ENCODE data around the gene LAMA3. TPM values are rescaled to one million over a fixed set of nuclear protein-coding genes. Genes with fewer than 3 reads are reported as not detected.

LAMA3 gene
- total and polyA plus RNA-seq, 2 donors (not counting 3 experiments of a cell fraction or from before 2014, with no cell fraction given): 2.6 to 12.3 TPM

- BruUV-seq (replicated peaks): no TSS peak
- DNase-seq (ENCODE audit: low read depth, low spot score) (no peak), FAIRE-seq (no peak)
- peaks cover 2 to 5% of the 10 kb centered on the region in 2 experiments for H3K27me3 ChIP-seq (ENCODE audit: control insufficient read depth in 2 of 2, insufficient read depth in 2 of 2, low read length in 2 of 2)
- H4K20me1 ChIP-seq (replicated peaks; ENCODE audit: control insufficient read depth, extremely low read depth, insufficient read depth, low read length): no peaks in the 10 kb centered on the region
- no peaks in the 10 kb centered on the region for H3K9me1 ChIP-seq (replicated peaks; ENCODE audit: control insufficient read depth, extremely low read depth, insufficient read depth, low read length)
- dilution Hi-C loops (cut with MboI; ENCODE audit: extremely low pct_ligation_motif_present, low sequenced_read_pairs) (no loop called here), intact Hi-C loops (cut with micrococcal nuclease) (no loop called here)
- H3K9me3 ChIP-seq (replicated peaks; ENCODE audit: control insufficient read depth, insufficient read depth, low read length): no peaks in the 10 kb centered on the region
- H3K36me3 ChIP-seq (ENCODE audit: control insufficient read depth in 2 of 2, extremely low read depth in 1 of 2, insufficient read depth in 2 of 2, low read length in 2 of 2): no peaks in the 10 kb centered on the region
- no peak overlapping the region for H3K27ac ChIP-seq (ENCODE audit: insufficient read depth, low read depth, low read length)
- H3K79me2 ChIP-seq (ENCODE audit: control insufficient read depth, insufficient read depth, low read length): no peaks in the 10 kb centered on the region
- H3K4me3 ChIP-seq (replicated peaks in 1 of 3; ENCODE audit: insufficient read depth in 1 of 3, low read depth in 1 of 3, low read length in 3 of 3): no peak overlapping the region
- H3K4me1 ChIP-seq (ENCODE audit: control insufficient read depth, extremely low read depth, insufficient read depth, low read length): peaks cover 3% of the 10 kb centered on the region
- POLR2A ChIA-PET: no interaction called here
- no peak overlapping the region for H3K9ac ChIP-seq (replicated peaks; ENCODE audit: extremely low read depth, insufficient read depth, low read length)
- CTCF ChIA-PET: interaction anchor here (0.9 to 1.7 kb wide), 4 partner anchors 8 to 18 kb away, joined by 3 to 4 read pairs (median 4); no protein-coding TSS in a partner anchor
- H2AFZ ChIP-seq (ENCODE audit: low read depth, low read length): no peak overlapping the region
- TF ChIP-seq MAX (IDR thresholded peaks at IDR 0.05; ENCODE audit: insufficient read depth, insufficient read length) (no peak), EZH2 (IDR thresholded peaks at IDR 0.05; ENCODE audit: borderline replicate concordance, low read depth, low read length, severe bottlenecking) (no peak)
- no peak overlapping the region for H3K4me2 ChIP-seq (ENCODE audit: insufficient read depth, low read length)
These were observed 309.6 kb downstream of the LAMA3 start for GRCh38 chr18:23998820-23999219.

GRCh38 chr18:24000613-24001490 is 311.6 kb downstream of the LAMA3 start:
- Histone ChIP-seq H4K20me1 (replicated peaks; ENCODE audit: control insufficient read depth, extremely low read depth, insufficient read depth, low read length) (no peaks in the 10 kb centered on the region), H3K4me1 (ENCODE audit: control insufficient read depth, extremely low read depth, insufficient read depth, low read length) (no peaks in the 10 kb centered on the region), H3K9me3 (replicated peaks; ENCODE audit: control insufficient read depth, insufficient read depth, low read length) (no peaks in the 10 kb centered on the region), H3K36me3 (ENCODE audit: control insufficient read depth in 2 of 2, extremely low read depth in 1 of 2, insufficient read depth in 2 of 2, low read length in 2 of 2) (no peaks in the 10 kb centered on the region), H3K4me3 (replicated peaks in 1 of 3; ENCODE audit: insufficient read depth in 1 of 3, low read depth in 1 of 3, low read length in 3 of 3) (no peak overlapping the region), H3K79me2 (ENCODE audit: control insufficient read depth, insufficient read depth, low read length) (no peaks in the 10 kb centered on the region), H3K4me2 (ENCODE audit: insufficient read depth, low read length) (no peak overlapping the region), H3K9ac (replicated peaks; ENCODE audit: extremely low read depth, insufficient read depth, low read length) (no peak overlapping the region), H2AFZ (ENCODE audit: low read depth, low read length) (no peak overlapping the region), H3K27ac (ENCODE audit: insufficient read depth, low read depth, low read length) (no peak overlapping the region), H3K9me1 (replicated peaks; ENCODE audit: control insufficient read depth, extremely low read depth, insufficient read depth, low read length) (no peaks in the 10 kb centered on the region), H3K27me3 (ENCODE audit: control insufficient read depth in 2 of 2, insufficient read depth in 2 of 2, low read length in 2 of 2) (peaks cover 8 to 11% of the 10 kb centered on the region in 2 experiments)
- intact Hi-C loops (cut with micrococcal nuclease) (no loop called here), dilution Hi-C loops (cut with MboI; ENCODE audit: extremely low pct_ligation_motif_present, low sequenced_read_pairs) (no loop called here)
- TF ChIP-seq JUN (IDR thresholded peaks at IDR 0.05; ENCODE audit: borderline replicate concordance, insufficient read depth, insufficient read length, low read depth): no peak
- TF ChIP-seq MAX (IDR thresholded peaks at IDR 0.05; ENCODE audit: insufficient read depth, insufficient read length): no peak
- no peak for TF ChIP-seq FOS (IDR thresholded peaks at IDR 0.05; ENCODE audit: borderline replicate concordance, insufficient read depth, low read length)
- no peak for TF ChIP-seq POLR2A (IDR thresholded peaks at IDR 0.05; ENCODE audit: low read depth, low read length)
- TF ChIP-seq POLR2AphosphoS5 (IDR thresholded peaks at IDR 0.05; ENCODE audit: insufficient read depth, low read depth, low read length): no peak
- TF ChIP-seq MYC (IDR thresholded peaks at IDR 0.05; ENCODE audit: low read depth, low read length): no peak
- TF ChIP-seq CTCF (IDR thresholded peaks at IDR 0.05; ENCODE audit: extremely low read depth in 1 of 2, insufficient read depth in 1 of 2, low read depth in 1 of 2, low read length in 2 of 2): no peak
- TF ChIP-seq EZH2 (IDR thresholded peaks at IDR 0.05; ENCODE audit: borderline replicate concordance, low read depth, low read length, severe bottlenecking): no peak
- ChIA-PET POLR2A (no interaction called here), CTCF (no interaction called here)
- no TSS peak for BruUV-seq (replicated peaks)
- DNase-seq (ENCODE audit: low read depth, low spot score) (no peak), FAIRE-seq (peak; percentile 18)

Data from endothelial cell of umbilical vein (primary cell).